AG09309 (cell line): ENCODE data around the gene SLC35E1.
A peak's percentile ranks its signal among the peaks of the same experiment; 100 is the strongest.
"Not testable (repeated sequence)": the region's sequence is repeated elsewhere in the genome, so short reads cannot be mapped to it uniquely, and the experiment has no call there.

ENCODE experiments used
- DNase-seq: peaks from one replicate; pipeline ENCODE4 v3.0.0-alpha.2; 2010; ENCODE audit warnings: low read depth
- H3K4me3 ChIP-seq: 2 replicates; pipeline ENCODE4 v1.5.1; 2011; ENCODE audit warnings: mild to moderate bottlenecking, low read depth, low read length, moderate library complexity; ENCODE audit not compliant: control insufficient read depth
- TF ChIP-seq, protein P1 (sequence below): IDR thresholded peaks from 2 replicates; pipeline ENCODE4 v1.5.1; 2011; ENCODE audit warnings: mild to moderate bottlenecking, low read depth, low read length, inconsistent platforms; ENCODE audit not compliant: insufficient read depth, control insufficient read depth; ENCODE audit errors: missing control alignments

The SLC35E1 gene

DNA sequence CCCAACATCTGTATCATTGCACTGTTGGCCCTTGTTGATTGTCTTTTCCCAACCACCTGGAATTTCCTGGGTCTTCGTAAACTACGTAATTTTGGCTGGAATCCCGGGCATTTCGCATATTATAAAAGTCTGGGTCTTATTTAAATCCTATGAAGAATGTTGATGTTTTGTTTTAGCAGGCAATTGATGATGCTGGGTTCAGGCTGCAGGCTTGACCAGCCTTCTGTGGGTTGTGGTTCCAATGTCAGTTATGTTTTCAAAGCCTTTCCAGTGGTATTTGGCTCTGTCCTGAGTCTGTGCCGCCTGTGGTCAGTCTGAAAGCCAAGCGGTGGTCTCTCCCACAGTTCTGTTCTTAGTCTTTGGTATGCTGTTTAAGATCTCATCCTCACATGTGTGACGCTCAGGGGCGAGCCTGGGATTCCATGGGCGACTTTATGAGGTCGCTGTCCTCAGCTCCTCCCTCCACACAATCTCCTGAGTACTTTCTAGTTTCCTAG is 12.4 kb downstream of the SLC35E1 start:
- no peak for DNase-seq
- no peak overlapping the region for H3K4me3 ChIP-seq
- TF ChIP-seq, protein P1, sequence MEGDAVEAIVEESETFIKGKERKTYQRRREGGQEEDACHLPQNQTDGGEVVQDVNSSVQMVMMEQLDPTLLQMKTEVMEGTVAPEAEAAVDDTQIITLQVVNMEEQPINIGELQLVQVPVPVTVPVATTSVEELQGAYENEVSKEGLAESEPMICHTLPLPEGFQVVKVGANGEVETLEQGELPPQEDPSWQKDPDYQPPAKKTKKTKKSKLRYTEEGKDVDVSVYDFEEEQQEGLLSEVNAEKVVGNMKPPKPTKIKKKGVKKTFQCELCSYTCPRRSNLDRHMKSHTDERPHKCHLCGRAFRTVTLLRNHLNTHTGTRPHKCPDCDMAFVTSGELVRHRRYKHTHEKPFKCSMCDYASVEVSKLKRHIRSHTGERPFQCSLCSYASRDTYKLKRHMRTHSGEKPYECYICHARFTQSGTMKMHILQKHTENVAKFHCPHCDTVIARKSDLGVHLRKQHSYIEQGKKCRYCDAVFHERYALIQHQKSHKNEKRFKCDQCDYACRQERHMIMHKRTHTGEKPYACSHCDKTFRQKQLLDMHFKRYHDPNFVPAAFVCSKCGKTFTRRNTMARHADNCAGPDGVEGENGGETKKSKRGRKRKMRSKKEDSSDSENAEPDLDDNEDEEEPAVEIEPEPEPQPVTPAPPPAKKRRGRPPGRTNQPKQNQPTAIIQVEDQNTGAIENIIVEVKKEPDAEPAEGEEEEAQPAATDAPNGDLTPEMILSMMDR: no peak

DNA sequence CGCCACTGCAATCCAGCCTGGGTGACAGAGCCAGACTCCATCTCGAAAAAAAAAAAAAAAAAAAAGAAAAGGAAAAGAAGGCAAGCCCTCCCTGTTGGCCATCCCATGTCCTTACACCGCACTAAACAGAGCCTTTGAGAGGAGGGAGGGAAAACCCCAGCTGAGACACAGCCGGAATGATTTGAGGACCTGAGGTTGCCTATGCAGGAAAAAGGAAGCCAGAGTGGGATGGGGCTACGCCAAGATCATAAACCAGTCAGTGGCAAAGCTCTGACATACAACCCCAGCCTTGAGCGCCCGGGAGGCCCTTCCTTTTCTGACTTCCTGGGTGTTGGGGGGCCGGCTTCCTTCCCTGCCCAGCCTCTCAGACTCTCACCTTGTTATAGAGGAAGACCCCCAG is 17.4 kb downstream of the SLC35E1 start:
- H3K4me3 ChIP-seq: no peak overlapping the region
- no peak for DNase-seq
- TF ChIP-seq, protein P1: no peak

DNA sequence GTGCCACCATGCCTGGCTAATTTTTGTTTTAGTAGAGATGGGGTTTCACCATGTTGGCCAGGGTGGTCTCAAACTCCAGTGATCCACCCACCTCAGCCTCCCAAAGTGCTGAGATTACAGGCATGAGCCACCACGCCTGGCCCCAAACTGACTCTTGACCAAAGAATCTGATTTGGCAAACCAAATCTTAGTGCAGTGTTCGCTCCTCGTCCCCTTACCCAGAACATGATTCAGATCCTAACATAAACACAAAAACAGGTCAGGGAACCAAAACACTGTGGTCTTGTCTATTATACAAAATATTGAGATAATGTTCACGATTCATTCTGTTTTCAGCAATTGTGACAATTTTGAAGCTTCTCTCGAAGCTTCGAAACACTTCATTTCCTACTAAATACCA is 20.3 kb downstream of the SLC35E1 start:
- not testable (repeated sequence) for H3K4me3 ChIP-seq, DNase-seq

DNA sequence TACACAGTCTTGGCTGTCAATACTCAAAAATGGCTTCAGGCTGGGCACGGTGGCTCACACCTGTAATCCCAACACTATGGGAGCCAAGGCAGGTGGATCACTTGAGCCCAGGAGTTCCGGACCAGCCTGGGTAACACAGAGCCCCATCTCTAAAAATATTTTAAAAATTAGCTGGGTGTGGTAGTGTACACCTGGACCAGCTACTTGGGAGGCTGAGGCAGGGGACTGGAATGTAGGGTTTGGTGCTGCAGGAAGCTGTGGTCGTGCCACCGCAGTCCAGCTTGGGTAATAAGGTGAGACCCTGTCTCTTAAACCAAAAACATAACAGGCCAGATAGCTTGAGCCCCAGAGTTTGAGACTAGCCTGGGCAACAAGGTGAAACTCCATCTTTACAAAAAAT is 23.3 kb downstream of the SLC35E1 start:
- H3K4me3 ChIP-seq: no peak overlapping the region
- no peak for DNase-seq
- TF ChIP-seq, protein P1: no peak

DNA sequence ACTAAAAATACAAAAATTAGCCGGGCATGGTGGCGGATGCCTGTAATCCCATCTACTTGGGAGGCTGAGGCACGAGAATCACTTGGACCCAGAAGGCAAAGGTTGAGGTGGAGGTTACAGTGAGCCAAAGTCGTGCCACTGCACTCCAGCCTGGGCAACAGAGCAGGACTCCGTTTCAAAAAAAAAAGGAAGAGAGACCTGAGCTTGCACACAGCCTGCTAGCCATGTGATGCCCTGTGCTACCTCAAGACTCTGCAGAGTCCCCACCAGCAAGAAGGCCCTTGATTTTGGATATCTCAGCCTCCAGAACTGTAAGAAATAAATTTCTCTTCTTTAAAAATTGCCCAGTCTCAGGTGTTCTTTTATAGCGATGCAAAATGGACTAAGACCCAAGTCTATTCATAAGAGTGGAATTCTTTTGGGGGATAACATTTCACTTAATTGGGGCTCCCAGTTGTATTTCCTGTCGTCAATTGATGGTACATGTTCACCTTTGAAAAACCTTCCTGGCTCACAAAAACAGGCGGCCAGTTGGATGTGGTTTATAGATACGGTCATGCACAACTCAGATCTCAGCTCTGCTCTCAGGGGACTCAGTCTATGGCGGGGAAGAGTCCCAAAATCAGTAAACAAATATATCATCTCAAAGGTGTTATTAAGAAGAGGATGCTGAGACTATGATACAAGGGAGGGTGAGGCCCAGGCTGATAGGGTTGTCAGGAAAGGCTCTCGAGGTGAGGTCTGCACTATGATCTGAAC is 27.6 kb downstream of the SLC35E1 start:
- no peak overlapping the region for H3K4me3 ChIP-seq
- no peak for DNase-seq

DNA sequence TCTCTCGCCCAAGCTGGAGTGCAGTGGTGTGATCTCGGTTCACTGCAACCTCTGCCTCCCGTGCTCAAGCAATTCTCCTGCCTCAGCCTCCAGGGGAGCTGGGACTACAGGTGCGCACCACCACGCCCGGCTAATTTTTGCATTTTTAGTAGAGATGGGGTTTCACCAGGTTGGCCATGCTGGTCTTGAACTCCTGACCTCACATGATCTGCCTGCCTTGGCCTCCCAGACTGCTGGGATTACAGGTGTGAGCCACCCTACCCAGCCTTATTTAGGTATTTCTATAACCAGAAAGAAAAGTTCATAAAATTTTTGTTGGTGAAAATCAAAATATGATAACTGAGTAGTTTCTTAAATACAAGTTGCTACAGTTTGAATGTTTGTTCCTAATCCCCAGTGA is 28.5 kb downstream of the SLC35E1 start:
- DNase-seq, H3K4me3 ChIP-seq: not testable (repeated sequence)

More for the DNA sequence above, 27.6 kb downstream of the SLC35E1 start:
- TF ChIP-seq, protein P1: no peak

DNA sequence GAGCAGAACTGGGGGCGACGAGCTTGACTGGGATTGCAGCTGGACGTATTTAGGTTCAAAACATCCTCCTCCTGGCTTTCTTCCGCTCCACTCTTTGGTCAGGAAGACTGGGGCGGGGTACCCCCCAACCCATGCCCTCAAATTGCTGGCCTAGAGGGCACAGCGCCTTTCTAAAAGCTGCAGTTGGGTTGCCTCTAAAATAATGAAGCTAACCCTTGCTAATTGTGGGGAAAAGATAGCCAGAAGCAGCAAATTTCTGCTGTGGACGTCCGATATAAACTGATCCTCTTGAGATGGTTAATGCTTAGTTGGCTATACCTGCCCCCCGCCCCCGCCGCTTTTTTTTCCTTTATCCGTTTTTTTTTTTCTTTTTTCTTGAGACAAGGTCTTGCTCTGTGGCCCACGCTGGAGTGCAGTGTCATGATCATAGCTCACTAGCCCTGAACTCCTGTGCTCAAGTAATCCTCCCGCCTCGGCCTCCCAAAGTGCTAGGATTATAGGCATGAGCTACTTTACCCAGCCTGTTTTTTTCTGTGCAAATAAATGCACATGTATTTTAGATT is 29.2 kb downstream of the SLC35E1 start:
- DNase-seq: no peak
- TF ChIP-seq, protein P1: no peak
- H3K4me3 ChIP-seq: peak overlapping the region; percentile 96
